ENCODE measurements around the gene RNF224. TPM values are rescaled to one million over a fixed set of nuclear protein-coding genes. Genes with fewer than 3 reads are reported as not detected.
A peak's percentile ranks its signal among the peaks of the same experiment; 100 is the strongest.

RNF224 gene
- polyA plus RNA-seq, 3 donors = not detected

DNA sequence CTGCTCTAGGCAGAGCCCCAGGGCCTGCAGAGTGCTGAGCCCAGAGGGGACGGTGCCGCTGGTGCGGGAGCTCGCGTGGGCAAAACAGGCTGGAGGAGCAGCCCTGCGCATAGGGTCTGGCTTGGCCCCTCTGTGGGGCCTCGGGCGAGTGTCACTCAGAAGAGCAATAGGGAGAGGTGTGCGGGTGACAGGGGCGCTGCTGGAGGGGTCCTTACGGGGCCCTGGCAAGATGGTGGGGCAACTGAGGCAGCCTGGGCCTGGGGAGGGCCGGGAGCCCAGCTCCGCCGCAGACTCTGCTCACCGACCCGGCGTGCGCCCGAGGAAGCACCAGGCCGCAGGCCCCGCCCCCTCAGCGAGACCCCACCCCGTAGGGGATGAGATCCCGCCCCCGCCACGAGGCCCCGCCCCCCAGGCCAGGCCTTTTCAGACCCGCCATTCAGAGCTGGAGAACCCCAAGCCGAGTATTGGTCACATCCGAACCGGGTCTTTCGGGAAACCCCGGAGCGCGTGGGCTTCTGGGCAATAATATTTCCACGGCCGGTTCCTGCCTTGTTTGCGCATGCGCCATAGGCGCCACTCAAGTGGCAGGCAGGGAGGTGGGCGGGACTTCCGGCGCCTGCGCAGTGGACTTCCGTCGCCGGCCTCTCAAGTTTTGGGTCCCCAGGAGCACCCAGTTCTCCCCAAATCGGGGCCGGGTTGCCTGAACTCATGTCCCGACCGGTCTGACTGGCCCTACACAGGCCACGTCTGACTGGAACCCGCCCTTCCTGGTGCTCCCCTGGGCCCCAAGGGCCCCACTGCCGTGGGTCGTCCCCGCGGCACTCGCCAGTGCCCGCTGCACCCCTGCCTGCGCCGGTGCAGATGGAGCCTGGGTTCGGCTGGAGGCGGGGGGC is 4.0 kb upstream of the RNF224 start:
- H3K9ac ChIP-seq (ENCODE audit: insufficient read depth, low read length, poor library complexity, severe bottlenecking) = peak overlapping the region; percentile 91
- H3K36me3 ChIP-seq (replicated peaks in 1 of 2; ENCODE audit: control insufficient read depth in 1 of 2, insufficient read depth in 2 of 2, low read length in 2 of 2) = no peaks in the 10 kb centered on the region
- TF ChIP-seq, protein P1, sequence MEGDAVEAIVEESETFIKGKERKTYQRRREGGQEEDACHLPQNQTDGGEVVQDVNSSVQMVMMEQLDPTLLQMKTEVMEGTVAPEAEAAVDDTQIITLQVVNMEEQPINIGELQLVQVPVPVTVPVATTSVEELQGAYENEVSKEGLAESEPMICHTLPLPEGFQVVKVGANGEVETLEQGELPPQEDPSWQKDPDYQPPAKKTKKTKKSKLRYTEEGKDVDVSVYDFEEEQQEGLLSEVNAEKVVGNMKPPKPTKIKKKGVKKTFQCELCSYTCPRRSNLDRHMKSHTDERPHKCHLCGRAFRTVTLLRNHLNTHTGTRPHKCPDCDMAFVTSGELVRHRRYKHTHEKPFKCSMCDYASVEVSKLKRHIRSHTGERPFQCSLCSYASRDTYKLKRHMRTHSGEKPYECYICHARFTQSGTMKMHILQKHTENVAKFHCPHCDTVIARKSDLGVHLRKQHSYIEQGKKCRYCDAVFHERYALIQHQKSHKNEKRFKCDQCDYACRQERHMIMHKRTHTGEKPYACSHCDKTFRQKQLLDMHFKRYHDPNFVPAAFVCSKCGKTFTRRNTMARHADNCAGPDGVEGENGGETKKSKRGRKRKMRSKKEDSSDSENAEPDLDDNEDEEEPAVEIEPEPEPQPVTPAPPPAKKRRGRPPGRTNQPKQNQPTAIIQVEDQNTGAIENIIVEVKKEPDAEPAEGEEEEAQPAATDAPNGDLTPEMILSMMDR (IDR thresholded peaks at IDR 0.05) = no peak
- no peaks in the 10 kb centered on the region for H3K9me3 ChIP-seq (replicated peaks in 1 of 2; ENCODE audit: control insufficient read depth in 1 of 2, insufficient read depth in 1 of 2, low read length in 2 of 2)
- peak overlapping the region; percentile 68 to 90 (median 82) for H3K27ac Mint-ChIP-seq
- H3K9me3 Mint-ChIP-seq = peaks cover 0 to 2% (median 0%) of the 10 kb centered on the region in 7 donors
- H3K4me2 ChIP-seq (replicated peaks; ENCODE audit: extremely low read depth, low read length, poor library complexity, severe bottlenecking) = peak overlapping the region; percentile 100
- H3K36me3 Mint-ChIP-seq = no peaks in the 10 kb centered on the region
- peak overlapping the region; percentile 90 to 93 for H3K4me3 Mint-ChIP-seq
- DNase-seq = peak; percentile 98 to 99 (median 99)
- peaks cover 8 to 33% (median 13%) of the 10 kb centered on the region in 3 donors for H3K27me3 Mint-ChIP-seq (ENCODE audit: low read depth in 3 of 3)
- peak overlapping the region; percentile 70 to 92 (median 73) for H3K4me3 ChIP-seq (replicated peaks in 1 of 3; ENCODE audit: low read depth in 2 of 3, low read length in 3 of 3)
- peak overlapping the region; percentile 99 for H2AFZ ChIP-seq (ENCODE audit: insufficient read depth, low read depth, low read length, poor library complexity, severe bottlenecking)
- intact Hi-C loops (cut with micrococcal nuclease) = loop anchor here (1.0 to 5.0 kb wide), 5 partner anchors 18 to 96 kb away; partner anchors contain the start of genes TPRN (in 2 of the 2), ANAPC2 (in 1 of the 2), NDOR1 (in 1 of the 2) and SSNA1 (in 1 of the 2)
- peaks cover 25% of the 10 kb centered on the region for H3K4me1 Mint-ChIP-seq
- WGBS (ENCODE audit: insufficient coverage) = under 1% methylated on average over 60 of the region's 63 CpGs
- H4K20me1 ChIP-seq (ENCODE audit: insufficient read depth, low read length) = no peaks in the 10 kb centered on the region
- H3K79me2 ChIP-seq (ENCODE audit: insufficient read depth, low read length) = no peaks in the 10 kb centered on the region
- peaks cover 33 to 44% of the 10 kb centered on the region in 2 donors for H3K4me1 ChIP-seq (ENCODE audit: control insufficient read depth in 1 of 2, insufficient read depth in 2 of 2, low read length in 2 of 2)
- H3K27ac ChIP-seq (ENCODE audit: low read depth in 1 of 2, low read length in 2 of 2) = peak overlapping the region; percentile 49 to 90
- peaks cover 0 to 22% of the 10 kb centered on the region in 2 donors for H3K27me3 ChIP-seq (ENCODE audit: control insufficient read depth in 2 of 2, insufficient read depth in 2 of 2, low read length in 2 of 2)

DNA sequence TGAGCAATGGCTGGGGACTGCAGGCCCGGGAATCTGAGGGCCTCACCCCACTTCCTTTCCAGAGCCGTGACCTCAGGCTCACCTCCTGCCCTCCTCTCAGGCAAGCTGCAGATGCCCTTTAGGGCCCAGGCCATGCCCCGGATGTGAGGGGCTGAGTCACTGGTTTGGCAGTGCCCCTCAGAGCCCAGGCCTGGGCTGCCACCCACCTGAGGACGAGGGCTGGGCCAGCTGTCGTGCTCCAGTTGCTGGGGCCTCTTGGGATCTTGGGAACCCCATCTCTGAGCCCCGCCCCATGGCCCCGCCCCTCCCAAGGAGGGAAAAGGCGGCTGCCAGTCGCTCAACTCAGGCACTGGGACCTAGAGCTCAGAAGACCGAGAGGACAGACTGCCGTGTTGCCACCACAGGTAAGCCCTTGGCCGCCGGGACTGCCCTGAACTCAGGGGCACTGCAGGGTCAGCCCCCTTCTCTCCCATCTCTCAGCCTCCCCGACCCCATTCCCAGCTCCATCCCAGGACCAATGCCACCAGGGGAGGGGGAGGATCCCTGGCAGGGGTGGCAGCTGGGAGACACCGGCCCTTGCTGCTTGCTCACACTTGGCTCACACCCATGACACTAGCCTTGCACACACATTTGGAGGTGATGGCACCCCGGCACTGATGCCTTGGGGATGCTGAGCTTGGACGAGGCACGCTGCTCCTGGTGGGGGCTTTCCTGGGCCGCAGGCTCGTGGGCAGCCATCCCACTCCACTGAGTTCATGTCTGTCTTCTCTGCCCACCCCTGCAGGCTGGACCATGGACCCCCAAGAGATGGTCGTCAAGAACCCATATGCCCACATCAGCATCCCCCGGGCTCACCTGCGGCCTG is 2.2 kb upstream of the RNF224 start, which contains the start of gene CYSRT1:
Gene CYSRT1 (plus strand): TSS at position 345 of the 865 bp plus-strand sequence. CDS start 448 bp downstream, at position 793.
- Histone ChIP-seq H3K27ac (ENCODE audit: low read depth in 1 of 2, low read length in 2 of 2) (peak within 1 kb of the TSS; percentile 49 to 90), H3K9ac (ENCODE audit: insufficient read depth, low read length, poor library complexity, severe bottlenecking) (peak within 1 kb of the TSS; percentile 91), H3K4me3 (replicated peaks in 1 of 3; ENCODE audit: low read depth in 2 of 3, low read length in 3 of 3) (peak within 1 kb of the TSS; percentile 70 to 92 (median 73)), H3K79me2 (ENCODE audit: insufficient read depth, low read length) (no peaks in the 10 kb centered on the region), H3K27me3 (ENCODE audit: control insufficient read depth in 2 of 2, insufficient read depth in 2 of 2, low read length in 2 of 2) (peaks cover 0 to 23% of the 10 kb centered on the region in 2 donors), H2AFZ (ENCODE audit: insufficient read depth, low read depth, low read length, poor library complexity, severe bottlenecking) (peak within 1 kb of the TSS; percentile 99), H3K4me2 (replicated peaks; ENCODE audit: extremely low read depth, low read length, poor library complexity, severe bottlenecking) (peak within 1 kb of the TSS; percentile 100), H4K20me1 (ENCODE audit: insufficient read depth, low read length) (no peaks in the 10 kb centered on the region), H3K36me3 (replicated peaks in 1 of 2; ENCODE audit: control insufficient read depth in 1 of 2, insufficient read depth in 2 of 2, low read length in 2 of 2) (no peaks in the 10 kb centered on the region), H3K9me3 (replicated peaks in 1 of 2; ENCODE audit: control insufficient read depth in 1 of 2, insufficient read depth in 1 of 2, low read length in 2 of 2) (no peaks in the 10 kb centered on the region), H3K4me1 (ENCODE audit: control insufficient read depth in 1 of 2, insufficient read depth in 2 of 2, low read length in 2 of 2) (peaks cover 29 to 35% of the 10 kb centered on the region in 2 donors)
- H3K27ac Mint-ChIP-seq = peak within 1 kb of the TSS in 3 of 7 donors; percentile 68 to 77 (median 75)
- 59% methylated on average over 19 of the region's 23 CpGs for WGBS (ENCODE audit: insufficient coverage)
- H3K9me3 Mint-ChIP-seq = peaks cover 0 to 2% (median 0%) of the 10 kb centered on the region in 7 donors
- peak within 1 kb of the TSS; percentile 79 to 90 for H3K4me3 Mint-ChIP-seq
- H3K27me3 Mint-ChIP-seq (ENCODE audit: low read depth in 3 of 3) = peaks cover 7 to 46% (median 13%) of the 10 kb centered on the region in 3 donors
- no peaks in the 10 kb centered on the region for H3K36me3 Mint-ChIP-seq
- TF ChIP-seq, protein P1 (IDR thresholded peaks at IDR 0.05) = no peak
- intact Hi-C loops (cut with micrococcal nuclease) = loop anchor here (1.0 to 5.0 kb wide), 3 partner anchors 36 to 108 kb away; no protein-coding TSS in a partner anchor
- peak in 1 of 3 donors; percentile 62 for DNase-seq
- peaks cover 20% of the 10 kb centered on the region for H3K4me1 Mint-ChIP-seq
